Measurements from ENCODE around the gene VAV2. TPM values are rescaled to one million over a fixed set of nuclear protein-coding genes. Genes with fewer than 3 reads are reported as not detected.

Gene VAV2
- total RNA-seq, 1 donor from 2014 or later = 80.6 TPM

DNA sequence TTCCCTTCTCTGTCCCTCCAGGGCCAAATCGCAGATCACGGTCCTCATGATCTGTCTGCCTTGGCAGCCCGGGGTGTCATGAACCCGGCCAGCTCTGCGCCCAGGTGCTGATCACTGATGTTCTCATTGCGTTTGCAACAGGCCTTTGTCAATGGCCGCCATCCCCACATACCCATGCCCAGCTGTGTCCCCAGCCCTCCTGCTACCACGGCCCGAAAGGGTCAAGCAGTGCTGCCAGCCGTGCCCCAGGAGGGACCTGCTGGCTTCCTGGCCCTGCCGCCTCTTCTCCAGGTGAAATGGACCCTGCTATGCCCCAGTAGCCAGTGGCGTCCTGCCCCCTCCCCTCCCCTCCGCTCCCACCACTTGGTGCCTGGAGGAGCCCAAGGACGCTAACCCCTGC is 12.8 kb upstream of the VAV2 start:
- H3K4me1 Mint-ChIP-seq (ENCODE audit: low read depth) = no peaks in the 10 kb centered on the region
- TF ChIP-seq CTCF (IDR thresholded peaks at IDR 0.05; ENCODE audit: unreplicated experiment) = no peak
- no peak for DNase-seq (ENCODE audit: low spot score, unreplicated experiment)
- no peak overlapping the region for H3K4me3 Mint-ChIP-seq (ENCODE audit: low read depth)
- H3K9me3 Mint-ChIP-seq (ENCODE audit: low read depth) = no peaks in the 10 kb centered on the region
- H3K27ac Mint-ChIP-seq = no peak overlapping the region
- no peaks in the 10 kb centered on the region for H3K36me3 Mint-ChIP-seq (ENCODE audit: insufficient read depth)
- peaks cover 6% of the 10 kb centered on the region for H3K27me3 Mint-ChIP-seq

GRCh38 chr9:134004131-134004873 is 12.2 kb upstream of the VAV2 start:
- TF ChIP-seq CTCF (IDR thresholded peaks at IDR 0.05; ENCODE audit: unreplicated experiment) = no peak
- Mint-ChIP-seq H3K27ac (no peak overlapping the region), H3K4me1 (ENCODE audit: low read depth) (no peaks in the 10 kb centered on the region), H3K4me3 (ENCODE audit: low read depth) (no peak overlapping the region), H3K27me3 (peaks cover 9% of the 10 kb centered on the region), H3K9me3 (ENCODE audit: low read depth) (no peaks in the 10 kb centered on the region), H3K36me3 (ENCODE audit: insufficient read depth) (no peaks in the 10 kb centered on the region)
- DNase-seq (ENCODE audit: low spot score, unreplicated experiment) = no peak

GRCh38 chr9:134003237-134003636 is 11.1 kb upstream of the VAV2 start:
- no peak overlapping the region for H3K27ac Mint-ChIP-seq

GRCh38 chr9:134002796-134003195 is 10.7 kb upstream of the VAV2 start:
- H3K36me3 Mint-ChIP-seq (ENCODE audit: insufficient read depth) = no peaks in the 10 kb centered on the region
- DNase-seq (ENCODE audit: low spot score, unreplicated experiment) = no peak
- peaks cover 9% of the 10 kb centered on the region for H3K27me3 Mint-ChIP-seq
- no peaks in the 10 kb centered on the region for H3K4me1 Mint-ChIP-seq (ENCODE audit: low read depth)
- H3K27ac Mint-ChIP-seq = no peak overlapping the region
- H3K4me3 Mint-ChIP-seq (ENCODE audit: low read depth) = no peak overlapping the region
- TF ChIP-seq CTCF (IDR thresholded peaks at IDR 0.05; ENCODE audit: unreplicated experiment) = no peak
- no peaks in the 10 kb centered on the region for H3K9me3 Mint-ChIP-seq (ENCODE audit: low read depth)

More at GRCh38 chr9:134003237-134003636, 11.1 kb upstream of the VAV2 start:
- no peak for TF ChIP-seq CTCF (IDR thresholded peaks at IDR 0.05; ENCODE audit: unreplicated experiment)
- Mint-ChIP-seq H3K4me3 (ENCODE audit: low read depth) (no peak overlapping the region), H3K9me3 (ENCODE audit: low read depth) (no peaks in the 10 kb centered on the region), H3K36me3 (ENCODE audit: insufficient read depth) (no peaks in the 10 kb centered on the region), H3K4me1 (ENCODE audit: low read depth) (no peaks in the 10 kb centered on the region), H3K27me3 (peaks cover 9% of the 10 kb centered on the region)
- no peak for DNase-seq (ENCODE audit: low spot score, unreplicated experiment)

DNA sequence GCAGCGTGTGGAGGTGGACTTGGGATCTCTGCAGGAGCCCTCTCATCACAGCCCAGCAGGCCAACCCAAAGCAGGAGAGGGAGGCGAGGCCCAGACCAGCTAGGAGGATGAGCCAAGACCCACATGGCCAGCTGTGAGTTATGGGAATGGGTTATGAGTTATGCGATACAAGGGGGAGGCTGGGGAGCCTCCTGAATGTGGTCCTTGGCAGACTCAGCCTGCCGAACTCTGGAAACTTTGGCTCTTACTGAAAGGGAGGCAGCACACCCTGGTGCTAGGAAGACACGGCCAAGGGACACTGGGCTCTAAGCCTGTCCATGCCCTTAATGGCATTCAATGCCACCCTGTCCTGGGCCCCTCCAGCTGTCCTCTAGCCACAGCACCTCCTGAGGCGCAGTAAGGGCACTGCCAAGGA is 7.7 kb upstream of the VAV2 start:
- Mint-ChIP-seq H3K4me3 (ENCODE audit: low read depth) (no peak overlapping the region), H3K4me1 (ENCODE audit: low read depth) (no peaks in the 10 kb centered on the region)

More for the DNA sequence above, 7.7 kb upstream of the VAV2 start:
- no peak for DNase-seq (ENCODE audit: low spot score, unreplicated experiment)
- H3K27ac Mint-ChIP-seq = no peak overlapping the region
- no peaks in the 10 kb centered on the region for H3K36me3 Mint-ChIP-seq (ENCODE audit: insufficient read depth)
- no peak for TF ChIP-seq CTCF (IDR thresholded peaks at IDR 0.05; ENCODE audit: unreplicated experiment)
- H3K9me3 Mint-ChIP-seq (ENCODE audit: low read depth) = no peaks in the 10 kb centered on the region
- peaks cover 6% of the 10 kb centered on the region for H3K27me3 Mint-ChIP-seq

Measured in progenitor cell of endocrine pancreas (in vitro differentiated cells).